A549 (cell line): ENCODE measurements around the gene ONECUT3.

Source experiments
- CHD4 ChIP-seq: fragments of 200-600 bp; sonication (generic); IDR thresholded peaks from 2 replicates; pipeline ENCODE4 v1.6.1; 2016; ENCODE audit warnings: antibody characterized with exemption, mild to moderate bottlenecking, borderline replicate concordance
- EP300 ChIP-seq, 2 experiments: fragments of >200 bp; sonication (Bioruptor Twin); formaldehyde crosslinking; IDR thresholded peaks; 2 replicates in 1 of 2; 3 replicates in 1 of 2; pipeline ENCODE4 v1.6.1; 2016 to 2017
- ESRRA ChIP-seq: fragments of 150-350 bp; IDR thresholded peaks from 2 replicates; pipeline ENCODE4 v1.6.1; 2014; ENCODE audit warnings: mild to moderate bottlenecking, low read length, borderline replicate concordance
- GATA3 ChIP-seq: IDR thresholded peaks from 2 replicates; pipeline ENCODE4 v1.6.1; 2012; ENCODE audit warnings: borderline replicate concordance
- POLR2A ChIP-seq: IDR thresholded peaks from 2 replicates; pipeline ENCODE4 v1.6.1; 2012; ENCODE audit warnings: mild to moderate bottlenecking, low read length
- RAD21 ChIP-seq, 2 experiments: fragments of >200 bp in 1 of 2; sonication (Bioruptor Twin) in 1 of 2; formaldehyde crosslinking in 1 of 2; IDR thresholded peaks in 1 of 2; conservative IDR thresholded peaks in 1 of 2; 2 replicates in 1 of 2; 3 replicates in 1 of 2; pipeline ENCODE4 v1.6.1; 2012 to 2018; ENCODE audit warnings: inconsistent platforms in 1 of 2
- TF ChIP-seq, protein P1 (sequence below): fragments of >200 bp; sonication (Bioruptor Twin); formaldehyde crosslinking; IDR thresholded peaks from 3 replicates; pipeline ENCODE4 v1.5.1; 2016

DNA sequence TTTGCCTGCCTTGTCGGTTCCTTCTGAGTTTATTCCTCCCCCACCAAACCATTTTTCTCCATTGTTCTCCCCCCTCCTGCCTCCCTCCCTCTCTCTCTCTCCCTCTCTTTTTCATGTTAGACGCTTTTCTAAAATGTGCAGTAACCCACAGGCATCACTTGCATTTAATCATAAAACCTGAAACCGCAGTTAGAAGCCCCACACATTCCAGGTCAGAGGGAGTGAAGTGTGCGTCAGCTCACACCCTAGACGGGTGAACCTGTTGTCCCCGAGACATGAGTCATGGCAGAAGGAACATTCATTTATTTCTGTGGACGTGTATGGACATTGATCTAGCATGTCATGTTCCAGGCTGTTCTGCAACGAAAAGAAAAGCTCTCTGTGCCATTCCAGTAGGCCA lies 19.9 kb downstream of the ONECUT3 start:
- TF ChIP-seq CHD4 (no peak), ESRRA (no peak), RAD21 (conservative IDR thresholded peaks at IDR 0.05 in 1 of 2, IDR thresholded peaks at IDR 0.05 in 1 of 2) (no peak), POLR2A (no peak), GATA3 (no peak), EP300 (IDR thresholded peaks at IDR 0.05) (no peak)
- TF ChIP-seq, protein P1, sequence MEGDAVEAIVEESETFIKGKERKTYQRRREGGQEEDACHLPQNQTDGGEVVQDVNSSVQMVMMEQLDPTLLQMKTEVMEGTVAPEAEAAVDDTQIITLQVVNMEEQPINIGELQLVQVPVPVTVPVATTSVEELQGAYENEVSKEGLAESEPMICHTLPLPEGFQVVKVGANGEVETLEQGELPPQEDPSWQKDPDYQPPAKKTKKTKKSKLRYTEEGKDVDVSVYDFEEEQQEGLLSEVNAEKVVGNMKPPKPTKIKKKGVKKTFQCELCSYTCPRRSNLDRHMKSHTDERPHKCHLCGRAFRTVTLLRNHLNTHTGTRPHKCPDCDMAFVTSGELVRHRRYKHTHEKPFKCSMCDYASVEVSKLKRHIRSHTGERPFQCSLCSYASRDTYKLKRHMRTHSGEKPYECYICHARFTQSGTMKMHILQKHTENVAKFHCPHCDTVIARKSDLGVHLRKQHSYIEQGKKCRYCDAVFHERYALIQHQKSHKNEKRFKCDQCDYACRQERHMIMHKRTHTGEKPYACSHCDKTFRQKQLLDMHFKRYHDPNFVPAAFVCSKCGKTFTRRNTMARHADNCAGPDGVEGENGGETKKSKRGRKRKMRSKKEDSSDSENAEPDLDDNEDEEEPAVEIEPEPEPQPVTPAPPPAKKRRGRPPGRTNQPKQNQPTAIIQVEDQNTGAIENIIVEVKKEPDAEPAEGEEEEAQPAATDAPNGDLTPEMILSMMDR = no peak
